HL-60 (cell line): Measurements from ENCODE around the gene EMILIN1.

ENCODE experiments used
- GABPA ChIP-seq: IDR thresholded peaks from 2 replicates; pipeline ENCODE4 v1.6.1; 2012; ENCODE audit warnings: low read depth
- POLR2AphosphoS5 ChIP-seq: IDR thresholded peaks from 2 replicates; pipeline ENCODE4 v1.6.1; 2012; ENCODE audit warnings: low read depth
- TF ChIP-seq, protein P1 (sequence below): IDR thresholded peaks from one replicate; pipeline ENCODE4 v1.5.1; 2011; ENCODE audit warnings: low read length, control low read depth, inconsistent platforms; ENCODE audit not compliant: insufficient read depth
- TF ChIP-seq, protein P2 (sequence below): IDR thresholded peaks from 2 replicates; pipeline ENCODE4 v1.6.1; 2012; ENCODE audit warnings: low read depth; ENCODE audit not compliant: insufficient replicate concordance

DNA sequence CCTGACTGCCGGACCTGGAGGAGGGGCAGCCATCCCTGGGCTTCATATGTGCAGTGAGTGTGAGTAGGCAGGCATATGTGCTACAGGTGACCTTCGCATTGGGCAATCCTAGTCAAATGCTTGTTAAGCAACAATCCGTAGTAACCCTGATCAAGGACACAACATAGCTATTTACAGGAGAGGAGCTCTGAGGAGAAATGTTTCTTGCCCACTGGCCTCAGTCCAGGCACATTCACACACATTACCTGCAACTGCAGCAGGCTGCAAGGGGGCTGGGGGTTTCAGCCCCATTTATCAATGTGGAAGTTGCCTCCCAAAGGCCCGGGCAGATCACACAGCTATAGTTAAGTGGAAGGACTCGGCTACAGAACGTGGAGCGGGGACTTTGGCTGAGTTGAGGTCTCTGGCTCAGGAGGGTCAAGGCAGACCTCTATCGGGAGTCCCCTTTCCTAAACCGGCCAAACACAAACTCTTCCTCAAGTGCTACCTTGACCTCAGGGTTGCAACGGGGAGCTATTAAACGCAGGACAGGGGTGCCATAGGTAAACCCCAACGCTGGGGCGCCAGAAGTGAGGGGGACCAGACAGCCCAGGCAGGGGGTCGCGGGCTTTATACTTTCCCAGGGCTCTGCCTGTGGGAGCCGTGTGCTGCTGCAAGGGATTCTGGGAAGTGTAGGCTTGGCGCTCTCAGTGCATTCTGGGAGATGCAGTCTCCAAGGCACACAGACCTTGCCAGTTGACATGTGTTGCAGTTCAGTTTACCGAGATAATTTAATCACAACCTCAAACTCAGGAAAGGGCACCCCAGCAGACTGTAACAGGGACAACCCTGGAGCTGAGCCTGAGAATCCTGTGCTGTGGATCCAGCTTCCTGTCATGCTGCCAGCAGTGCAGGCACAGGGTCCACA is 17.6 kb downstream of the EMILIN1 start:
- TF ChIP-seq, protein P1, sequence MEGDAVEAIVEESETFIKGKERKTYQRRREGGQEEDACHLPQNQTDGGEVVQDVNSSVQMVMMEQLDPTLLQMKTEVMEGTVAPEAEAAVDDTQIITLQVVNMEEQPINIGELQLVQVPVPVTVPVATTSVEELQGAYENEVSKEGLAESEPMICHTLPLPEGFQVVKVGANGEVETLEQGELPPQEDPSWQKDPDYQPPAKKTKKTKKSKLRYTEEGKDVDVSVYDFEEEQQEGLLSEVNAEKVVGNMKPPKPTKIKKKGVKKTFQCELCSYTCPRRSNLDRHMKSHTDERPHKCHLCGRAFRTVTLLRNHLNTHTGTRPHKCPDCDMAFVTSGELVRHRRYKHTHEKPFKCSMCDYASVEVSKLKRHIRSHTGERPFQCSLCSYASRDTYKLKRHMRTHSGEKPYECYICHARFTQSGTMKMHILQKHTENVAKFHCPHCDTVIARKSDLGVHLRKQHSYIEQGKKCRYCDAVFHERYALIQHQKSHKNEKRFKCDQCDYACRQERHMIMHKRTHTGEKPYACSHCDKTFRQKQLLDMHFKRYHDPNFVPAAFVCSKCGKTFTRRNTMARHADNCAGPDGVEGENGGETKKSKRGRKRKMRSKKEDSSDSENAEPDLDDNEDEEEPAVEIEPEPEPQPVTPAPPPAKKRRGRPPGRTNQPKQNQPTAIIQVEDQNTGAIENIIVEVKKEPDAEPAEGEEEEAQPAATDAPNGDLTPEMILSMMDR = no peak
- TF ChIP-seq POLR2AphosphoS5 (peak; percentile 52; the same call in 1 of the 2 replicates), GABPA (no peak)
- TF ChIP-seq, protein P2, sequence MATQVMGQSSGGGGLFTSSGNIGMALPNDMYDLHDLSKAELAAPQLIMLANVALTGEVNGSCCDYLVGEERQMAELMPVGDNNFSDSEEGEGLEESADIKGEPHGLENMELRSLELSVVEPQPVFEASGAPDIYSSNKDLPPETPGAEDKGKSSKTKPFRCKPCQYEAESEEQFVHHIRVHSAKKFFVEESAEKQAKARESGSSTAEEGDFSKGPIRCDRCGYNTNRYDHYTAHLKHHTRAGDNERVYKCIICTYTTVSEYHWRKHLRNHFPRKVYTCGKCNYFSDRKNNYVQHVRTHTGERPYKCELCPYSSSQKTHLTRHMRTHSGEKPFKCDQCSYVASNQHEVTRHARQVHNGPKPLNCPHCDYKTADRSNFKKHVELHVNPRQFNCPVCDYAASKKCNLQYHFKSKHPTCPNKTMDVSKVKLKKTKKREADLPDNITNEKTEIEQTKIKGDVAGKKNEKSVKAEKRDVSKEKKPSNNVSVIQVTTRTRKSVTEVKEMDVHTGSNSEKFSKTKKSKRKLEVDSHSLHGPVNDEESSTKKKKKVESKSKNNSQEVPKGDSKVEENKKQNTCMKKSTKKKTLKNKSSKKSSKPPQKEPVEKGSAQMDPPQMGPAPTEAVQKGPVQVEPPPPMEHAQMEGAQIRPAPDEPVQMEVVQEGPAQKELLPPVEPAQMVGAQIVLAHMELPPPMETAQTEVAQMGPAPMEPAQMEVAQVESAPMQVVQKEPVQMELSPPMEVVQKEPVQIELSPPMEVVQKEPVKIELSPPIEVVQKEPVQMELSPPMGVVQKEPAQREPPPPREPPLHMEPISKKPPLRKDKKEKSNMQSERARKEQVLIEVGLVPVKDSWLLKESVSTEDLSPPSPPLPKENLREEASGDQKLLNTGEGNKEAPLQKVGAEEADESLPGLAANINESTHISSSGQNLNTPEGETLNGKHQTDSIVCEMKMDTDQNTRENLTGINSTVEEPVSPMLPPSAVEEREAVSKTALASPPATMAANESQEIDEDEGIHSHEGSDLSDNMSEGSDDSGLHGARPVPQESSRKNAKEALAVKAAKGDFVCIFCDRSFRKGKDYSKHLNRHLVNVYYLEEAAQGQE = no peak
